Keratinocyte (primary cell): ENCODE data around the gene ZBTB45. TPM values are rescaled to one million over a fixed set of nuclear protein-coding genes. Genes with fewer than 3 reads are reported as not detected.

Experiments used
- DNase-seq: peaks from one replicate; pipeline ENCODE4 v3.0.0-alpha.2; 2011; ENCODE audit warnings: low read depth, missing footprints, low spot score
- FAIRE-seq: peaks from 2 replicates; lab custom pipeline; 2011; peaks lifted over from hg19 to GRCh38; lab: Jason Lieb, UNC
- H2AFZ ChIP-seq: 2 replicates; pipeline ENCODE4 v1.6.0; 2012; ENCODE audit warnings: low read length, control low read depth, inconsistent platforms; ENCODE audit not compliant: control insufficient read depth
- H3K27ac ChIP-seq: 2 replicates; pipeline ENCODE4 v1.5.1; 2011; ENCODE audit warnings: low read length; ENCODE audit not compliant: control insufficient read depth, insufficient read depth
- H3K27me3 ChIP-seq: 3 replicates; pipeline ENCODE4 v1.6.0; 2011; ENCODE audit warnings: low read length; ENCODE audit not compliant: control insufficient read depth, insufficient read depth; ENCODE audit errors: extremely low read depth
- H3K36me3 ChIP-seq, 2 experiments: 2 replicates in 1 of 2; 3 replicates in 1 of 2; pipeline ENCODE4 v1.5.1; 2011; ENCODE audit warnings: low read length in 2 of 2, mild to moderate bottlenecking in 1 of 2; ENCODE audit not compliant: control insufficient read depth in 2 of 2, insufficient read depth in 2 of 2; ENCODE audit errors: extremely low read depth in 1 of 2
- H3K4me1 ChIP-seq: 3 replicates; pipeline ENCODE4 v1.5.1; 2011; ENCODE audit warnings: low read length; ENCODE audit not compliant: control insufficient read depth, insufficient read depth; ENCODE audit errors: extremely low read depth
- H3K4me2 ChIP-seq: 3 replicates; pipeline ENCODE4 v1.6.0; 2011; ENCODE audit warnings: low read depth, low read length; ENCODE audit not compliant: control insufficient read depth, insufficient read depth; ENCODE audit errors: extremely low read depth
- H3K4me3 ChIP-seq, 3 experiments: fragments of 200-600 bp in 1 of 3; sonication (generic) in 1 of 3; 2 replicates in 2 of 3; 3 replicates in 1 of 3; pipeline ENCODE4 v1.5.1; 2011 to 2016; ENCODE audit warnings: low read length in 3 of 3, mild to moderate bottlenecking in 3 of 3, control low read depth in 2 of 3, inconsistent platforms in 1 of 3, low read depth in 1 of 3, mixed read lengths in 1 of 3, mixed run types in 1 of 3, moderate library complexity in 1 of 3; ENCODE audit not compliant: control insufficient read depth in 2 of 3, insufficient read depth in 2 of 3; ENCODE audit errors: extremely low read depth in 1 of 3
- H3K79me2 ChIP-seq: 2 replicates; pipeline ENCODE4 v1.6.0; 2012; ENCODE audit warnings: low read length; ENCODE audit not compliant: control insufficient read depth, insufficient read depth
- H3K9ac ChIP-seq: 3 replicates; pipeline ENCODE4 v1.6.0; 2011; ENCODE audit warnings: low read length; ENCODE audit not compliant: control insufficient read depth, insufficient read depth; ENCODE audit errors: extremely low read depth
- H3K9me1 ChIP-seq: 3 replicates; pipeline ENCODE4 v1.6.0; 2011; ENCODE audit warnings: low read length; ENCODE audit not compliant: control insufficient read depth, insufficient read depth; ENCODE audit errors: extremely low read depth
- H3K9me3 ChIP-seq: 2 replicates; pipeline ENCODE4 v1.5.1; 2012; ENCODE audit warnings: low read depth, low read length; ENCODE audit not compliant: control insufficient read depth
- H4K20me1 ChIP-seq: 3 replicates; pipeline ENCODE4 v1.6.0; 2011; ENCODE audit warnings: low read length; ENCODE audit not compliant: control insufficient read depth, insufficient read depth; ENCODE audit errors: extremely low read depth
- EZH2 ChIP-seq: IDR thresholded peaks from one replicate; pipeline ENCODE4 v1.6.1; 2012; ENCODE audit warnings: inconsistent platforms, mild to moderate bottlenecking, low read length, moderate library complexity
- dilution Hi-C: fragments of 300-500 bp; cut with MboI; formaldehyde crosslinking; loops from one replicate; pipeline ENCODE4 v1.7.0; 2020; ENCODE audit warnings: low sequenced_read_pairs; ENCODE audit not compliant: extremely low pct_ligation_motif_present
- polyA plus RNA-seq, 5 experiments: library from polyadenylated mRNA; depleted of rRNA in 3 of 5; stranded (reverse) in 3 of 5; stranded (forward) in 1 of 5; unstranded in 1 of 5; fragments of >200 nt; gene quantifications; 1 replicate in 1 of 5; 2 replicates in 3 of 5; 3 replicates in 1 of 5; pipeline versions ENCODE4 v1.2.1 to v1.2.3, GENCODE V29; 2011 to 2012; ENCODE audit warnings: missing spikeins in 2 of 5, low read depth in 1 of 5, low replicate concordance in 1 of 5
- TF ChIP-seq, protein P1 (sequence below), 3 experiments: IDR thresholded peaks in 1 of 3; conservative IDR thresholded peaks in 1 of 3; optimal IDR thresholded peaks in 1 of 3; 2 replicates in 2 of 3; 3 replicates in 1 of 3; pipeline versions ENCODE3 to v1.5.1; 2011; ENCODE audit warnings: low read length in 3 of 3, mild to moderate bottlenecking in 3 of 3, moderate library complexity in 2 of 3, control low read depth in 1 of 3, inconsistent platforms in 1 of 3; ENCODE audit not compliant: insufficient read depth in 2 of 3; ENCODE audit errors: extremely low read depth in 1 of 3

The ZBTB45 gene
- polyA plus RNA-seq, 1 donor (not counting 4 experiments of a cell fraction or from before 2014, with no cell fraction given): 3.1 TPM

DNA sequence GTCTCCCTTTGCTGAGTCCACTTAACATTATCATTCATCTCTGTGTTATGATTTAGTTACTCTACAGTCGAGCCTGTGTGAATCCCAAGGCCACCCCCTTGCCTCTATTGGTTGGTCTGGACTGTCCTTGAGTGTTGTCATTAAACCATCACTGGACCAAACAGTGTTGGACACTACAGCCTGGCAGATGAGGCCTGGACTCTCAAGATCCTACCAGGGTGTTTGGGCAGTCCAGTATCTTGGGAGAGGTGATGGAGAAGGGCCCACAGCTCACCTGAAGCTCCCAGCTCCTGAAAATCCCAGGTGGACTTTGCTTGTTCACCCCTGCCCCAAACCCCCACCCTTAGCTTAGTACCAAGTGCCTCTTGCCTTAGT, 31.5 kb upstream of the ZBTB45 start:
- DNase-seq: no peak
- Histone ChIP-seq H3K27ac (no peak overlapping the region), H3K4me2 (no peak overlapping the region), H4K20me1 (peaks cover 38% of the 10 kb centered on the region), H3K4me1 (peaks cover 22% of the 10 kb centered on the region), H3K27me3 (no peaks in the 10 kb centered on the region), H3K79me2 (peaks cover 69% of the 10 kb centered on the region), H3K9ac (no peak overlapping the region), H3K9me3 (no peaks in the 10 kb centered on the region), H2AFZ (no peak overlapping the region), H3K4me3 (no peak overlapping the region), H3K36me3 (peaks cover 57 to 60% of the 10 kb centered on the region in 2 experiments), H3K9me1 (peaks cover 8% of the 10 kb centered on the region)
- dilution Hi-C loops: no loop called here
- TF ChIP-seq, protein P1, sequence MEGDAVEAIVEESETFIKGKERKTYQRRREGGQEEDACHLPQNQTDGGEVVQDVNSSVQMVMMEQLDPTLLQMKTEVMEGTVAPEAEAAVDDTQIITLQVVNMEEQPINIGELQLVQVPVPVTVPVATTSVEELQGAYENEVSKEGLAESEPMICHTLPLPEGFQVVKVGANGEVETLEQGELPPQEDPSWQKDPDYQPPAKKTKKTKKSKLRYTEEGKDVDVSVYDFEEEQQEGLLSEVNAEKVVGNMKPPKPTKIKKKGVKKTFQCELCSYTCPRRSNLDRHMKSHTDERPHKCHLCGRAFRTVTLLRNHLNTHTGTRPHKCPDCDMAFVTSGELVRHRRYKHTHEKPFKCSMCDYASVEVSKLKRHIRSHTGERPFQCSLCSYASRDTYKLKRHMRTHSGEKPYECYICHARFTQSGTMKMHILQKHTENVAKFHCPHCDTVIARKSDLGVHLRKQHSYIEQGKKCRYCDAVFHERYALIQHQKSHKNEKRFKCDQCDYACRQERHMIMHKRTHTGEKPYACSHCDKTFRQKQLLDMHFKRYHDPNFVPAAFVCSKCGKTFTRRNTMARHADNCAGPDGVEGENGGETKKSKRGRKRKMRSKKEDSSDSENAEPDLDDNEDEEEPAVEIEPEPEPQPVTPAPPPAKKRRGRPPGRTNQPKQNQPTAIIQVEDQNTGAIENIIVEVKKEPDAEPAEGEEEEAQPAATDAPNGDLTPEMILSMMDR (optimal IDR thresholded peaks at IDR 0.05 in 1 of 3, IDR thresholded peaks at IDR 0.05 in 1 of 3, conservative IDR thresholded peaks at IDR 0.05 in 1 of 3; ENCODE audit: extremely low read depth in 1 of 3, insufficient read depth in 2 of 3, low read length in 3 of 3): no peak
- no peak for TF ChIP-seq EZH2
- no peak for FAIRE-seq

DNA sequence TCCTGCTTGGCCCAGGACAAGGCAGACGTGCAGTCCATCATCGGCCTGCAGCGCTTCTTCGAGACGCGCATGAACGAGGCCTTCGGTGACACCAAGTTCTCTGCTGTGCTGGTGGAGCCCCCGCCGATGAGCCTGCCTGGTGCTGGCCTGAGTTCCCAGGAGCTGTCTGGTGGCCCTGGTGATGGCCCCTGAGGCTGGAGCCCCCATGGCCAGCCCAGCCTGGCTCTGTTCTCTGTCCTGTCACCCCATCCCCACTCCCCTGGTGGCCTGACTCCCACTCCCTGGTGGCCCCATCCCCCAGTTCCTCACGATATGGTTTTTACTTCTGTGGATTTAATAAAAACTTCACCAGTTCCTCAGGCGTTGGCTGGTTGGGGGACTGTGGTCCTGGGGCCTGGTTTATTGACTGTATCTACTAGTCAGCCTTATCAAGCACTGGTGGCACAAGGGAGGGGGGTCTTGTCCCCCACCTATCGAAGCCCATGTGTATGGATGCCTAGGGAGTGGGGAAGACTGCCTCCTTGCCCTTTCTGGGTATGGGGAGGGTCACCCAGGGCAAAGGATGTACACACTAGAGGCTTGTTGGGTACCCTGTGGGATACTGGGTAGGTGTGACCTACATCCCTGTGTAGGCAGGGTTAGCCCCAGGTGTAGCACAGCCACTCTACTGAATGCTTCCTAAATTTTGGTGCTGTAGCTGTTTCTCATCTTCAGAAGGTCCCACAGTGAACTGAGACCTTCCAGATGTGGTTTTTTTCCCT, 30.9 kb upstream of the ZBTB45 start:
- Histone ChIP-seq H3K36me3 (peaks cover 56 to 63% of the 10 kb centered on the region in 2 experiments), H3K4me1 (peaks cover 26% of the 10 kb centered on the region), H3K4me2 (no peak overlapping the region), H3K9me1 (peaks cover 9% of the 10 kb centered on the region), H3K27me3 (no peaks in the 10 kb centered on the region), H2AFZ (no peak overlapping the region), H3K27ac (no peak overlapping the region), H3K9ac (no peak overlapping the region), H3K4me3 (no peak overlapping the region), H3K9me3 (no peaks in the 10 kb centered on the region), H4K20me1 (peaks cover 44% of the 10 kb centered on the region), H3K79me2 (peaks cover 70% of the 10 kb centered on the region)
- TF ChIP-seq, protein P1 (optimal IDR thresholded peaks at IDR 0.05 in 1 of 3, IDR thresholded peaks at IDR 0.05 in 1 of 3, conservative IDR thresholded peaks at IDR 0.05 in 1 of 3; ENCODE audit: extremely low read depth in 1 of 3, insufficient read depth in 2 of 3, low read length in 3 of 3): no peak
- no peak for TF ChIP-seq EZH2
- FAIRE-seq (no peak), DNase-seq (no peak)
- dilution Hi-C loops: no loop called here
